HG03135 (cell line): Measurements from ENCODE around the gene SHISAL1.

Source experiments
- ATAC-seq: cut with Tn5 transposase; IDR thresholded peaks from one replicate; pipeline ENCODE4 v1.9.1; 2021; ENCODE audit warnings: mild to moderate bottlenecking, moderate library complexity; ENCODE audit not compliant: unreplicated experiment

Gene SHISAL1

DNA sequence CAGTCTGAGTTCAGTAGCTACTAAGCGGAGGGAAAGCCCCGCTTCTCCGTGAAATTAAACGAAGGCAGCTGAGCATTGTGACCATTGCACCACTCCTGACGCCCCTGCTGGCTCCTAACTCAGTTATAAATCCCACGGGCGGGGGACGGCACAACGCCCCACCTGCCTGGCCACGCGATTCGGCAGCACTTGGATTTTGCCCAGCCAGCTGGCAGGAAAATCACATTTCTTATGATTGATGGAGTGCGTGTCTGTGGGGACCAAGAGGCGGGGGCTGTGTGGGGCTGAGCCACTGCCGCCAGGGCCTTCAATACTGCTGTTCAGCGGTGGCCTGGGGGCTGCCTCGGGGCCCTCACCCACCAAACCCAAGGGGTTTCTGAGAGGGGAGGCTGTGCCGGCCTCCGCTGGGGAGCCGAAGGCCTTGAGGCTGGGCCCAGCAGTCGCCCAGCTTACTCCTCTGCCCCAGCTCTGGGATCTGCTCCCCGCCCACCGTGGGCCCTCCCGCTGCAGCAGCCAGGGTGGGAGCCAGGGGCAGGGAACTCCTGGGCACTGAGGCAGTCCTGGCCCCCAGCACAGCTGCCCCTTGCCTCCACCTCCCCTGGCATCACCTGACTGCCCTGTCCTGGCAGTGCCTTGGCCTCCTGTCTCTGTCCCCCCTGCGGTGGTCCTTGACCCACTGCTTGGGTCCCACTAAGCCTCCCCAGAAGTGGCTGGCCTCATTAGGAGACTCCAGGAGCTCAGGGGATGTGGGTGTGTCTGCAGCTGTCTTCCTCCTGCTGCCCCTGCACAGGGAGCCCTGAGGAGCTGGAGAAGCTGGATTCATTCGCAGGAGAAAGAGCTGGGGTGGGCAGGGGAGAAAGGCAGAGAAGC lies 30.7 kb downstream of the SHISAL1 start:
- ATAC-seq, result no peak

DNA sequence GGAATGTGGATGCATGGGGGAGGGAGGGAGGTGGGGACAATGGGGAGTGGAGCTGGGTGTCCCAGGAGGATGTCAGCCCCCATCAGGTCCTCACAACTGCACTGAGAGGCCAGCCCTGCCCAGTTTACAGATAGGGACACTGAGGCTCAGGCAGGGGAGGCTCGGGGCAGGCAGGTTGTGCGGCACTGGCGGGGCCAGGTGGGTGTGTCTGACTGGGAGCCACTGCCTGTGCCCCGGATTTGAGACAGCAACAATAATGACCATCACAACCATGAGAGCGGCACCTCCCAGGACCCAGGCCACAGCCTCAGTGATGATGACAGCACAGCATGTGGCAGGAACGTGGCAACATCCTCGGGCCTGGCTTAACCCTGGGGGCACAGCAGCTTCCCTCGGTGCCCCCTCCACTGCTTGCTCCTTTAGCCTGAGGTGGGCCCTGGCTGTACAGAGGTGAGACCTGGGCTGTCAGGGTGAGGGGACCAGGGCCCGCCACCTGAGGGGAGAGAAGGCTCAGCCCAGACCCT lies 32.0 kb downstream of the SHISAL1 start:
- no peak for ATAC-seq

DNA sequence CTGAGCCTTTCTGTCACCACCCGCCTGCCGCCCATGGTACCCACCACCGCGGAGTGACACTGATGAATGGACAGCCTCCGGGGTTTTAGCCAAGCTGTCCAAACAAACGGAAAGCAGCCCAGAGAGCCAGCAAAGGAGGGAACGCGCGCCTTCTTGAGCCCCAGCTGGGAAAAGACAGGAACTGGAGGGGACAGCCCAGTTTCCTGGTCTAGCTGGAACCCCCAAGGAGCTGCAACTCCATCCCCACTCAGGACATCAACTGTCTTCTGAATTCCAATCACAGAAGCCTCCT lies 33.7 kb downstream of the SHISAL1 start:
- ATAC-seq, result no peak

DNA sequence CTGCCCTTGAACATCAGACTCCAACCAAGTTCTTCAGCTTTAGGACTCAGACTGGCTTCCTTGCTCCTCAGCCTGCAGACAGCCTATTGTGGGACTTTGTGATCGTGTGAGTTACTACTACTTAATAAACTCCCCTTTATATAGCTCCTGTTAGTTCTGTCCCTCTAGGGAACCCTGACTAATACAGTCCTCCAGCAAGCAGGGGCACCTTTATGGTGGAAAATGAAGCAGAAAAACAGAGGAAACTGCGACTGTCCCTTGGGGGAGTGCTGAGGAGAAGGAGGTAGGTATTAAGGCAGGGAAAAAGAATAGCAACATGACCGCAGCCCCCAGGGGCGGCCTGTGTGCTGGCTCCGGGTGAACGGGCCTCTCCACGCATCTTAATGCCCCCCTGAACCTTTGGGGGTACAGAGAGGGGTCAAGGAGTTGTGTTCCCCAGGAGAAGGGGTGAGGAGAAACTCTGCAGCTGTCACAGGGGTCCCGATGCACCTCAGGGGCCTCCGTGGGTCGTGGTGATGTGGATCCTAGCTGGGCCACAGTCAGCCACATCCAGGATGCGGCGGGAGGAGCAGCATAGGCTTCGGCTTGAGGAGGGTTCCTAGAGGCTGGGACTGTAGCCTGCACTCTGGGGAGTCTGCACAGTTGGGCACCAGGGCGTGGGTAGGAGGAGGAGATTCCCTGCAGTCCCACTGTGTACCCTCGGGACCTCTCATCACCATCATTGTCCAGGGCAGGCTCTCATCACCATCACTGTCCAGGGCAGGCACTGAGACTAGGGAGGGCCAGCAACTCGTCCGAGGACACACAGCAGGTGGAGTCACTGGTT lies 34.3 kb downstream of the SHISAL1 start:
- ATAC-seq, result no peak

DNA sequence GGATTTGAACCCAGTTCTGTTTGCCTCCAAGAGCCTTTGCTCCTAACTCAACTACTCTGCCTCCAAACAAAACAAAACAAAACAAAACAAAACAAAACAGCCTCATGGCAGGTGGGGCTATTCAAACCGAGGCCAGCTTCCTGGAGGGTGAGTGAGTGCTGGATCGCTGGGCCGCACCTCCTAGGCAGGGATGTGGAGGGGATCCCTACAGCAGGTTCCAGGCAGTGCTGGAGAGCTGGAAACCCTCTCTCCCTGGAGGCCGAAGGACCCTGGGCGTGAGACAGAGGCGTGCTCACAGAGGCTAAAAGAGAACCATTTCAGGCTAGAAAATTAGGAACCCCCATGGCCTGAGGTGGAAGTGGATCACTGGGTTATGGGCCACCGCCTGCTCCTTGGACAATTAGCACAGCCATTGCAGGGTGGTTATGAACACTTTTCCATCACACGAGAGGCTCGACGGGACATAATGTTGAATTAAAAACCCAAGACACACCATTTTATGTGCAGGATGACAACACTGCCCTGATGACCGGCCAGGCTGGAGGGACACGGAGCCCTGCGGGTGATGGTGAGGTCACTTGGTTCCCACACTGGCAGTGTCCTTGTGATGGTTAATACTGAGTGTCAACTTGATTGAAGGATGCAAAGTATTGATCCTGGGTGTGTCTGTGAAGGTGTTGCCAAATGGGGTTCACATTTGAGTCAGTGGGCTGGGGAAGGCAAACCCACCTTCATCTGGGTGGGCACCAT lies 35.2 kb downstream of the SHISAL1 start:
- ATAC-seq, result no peak

DNA sequence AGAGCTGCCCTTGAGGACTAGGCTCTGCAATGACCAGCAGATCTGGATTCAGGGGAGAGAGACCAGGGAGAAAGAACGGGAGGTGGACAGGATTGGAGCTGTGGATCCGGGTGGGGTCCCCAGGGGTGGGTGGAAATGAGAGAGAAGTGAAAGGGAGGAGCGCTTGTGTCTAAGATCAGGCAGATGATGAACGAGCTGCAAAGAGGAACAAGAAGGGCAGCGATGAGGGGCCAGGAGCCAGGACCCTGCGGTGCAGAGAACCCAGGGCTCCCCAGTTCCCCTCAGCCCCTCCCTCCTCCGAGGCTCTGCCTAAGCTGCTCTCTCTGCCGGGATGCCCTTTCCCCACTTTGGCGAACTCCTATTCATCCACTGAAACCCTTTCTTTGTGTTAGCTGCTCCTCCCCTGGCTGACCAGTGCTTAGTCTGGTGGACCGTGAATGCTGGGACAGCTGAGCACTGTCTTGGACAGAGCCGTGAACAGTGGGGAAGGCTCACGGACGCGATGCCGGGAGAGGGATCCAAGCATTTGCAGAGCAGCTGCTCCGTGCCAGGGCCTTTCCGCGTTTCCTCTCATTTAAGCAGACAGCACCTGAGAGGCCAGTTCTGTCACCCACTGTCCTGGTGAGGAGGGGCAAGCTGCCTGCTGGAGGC lies 35.9 kb downstream of the SHISAL1 start:
- no peak for ATAC-seq

DNA sequence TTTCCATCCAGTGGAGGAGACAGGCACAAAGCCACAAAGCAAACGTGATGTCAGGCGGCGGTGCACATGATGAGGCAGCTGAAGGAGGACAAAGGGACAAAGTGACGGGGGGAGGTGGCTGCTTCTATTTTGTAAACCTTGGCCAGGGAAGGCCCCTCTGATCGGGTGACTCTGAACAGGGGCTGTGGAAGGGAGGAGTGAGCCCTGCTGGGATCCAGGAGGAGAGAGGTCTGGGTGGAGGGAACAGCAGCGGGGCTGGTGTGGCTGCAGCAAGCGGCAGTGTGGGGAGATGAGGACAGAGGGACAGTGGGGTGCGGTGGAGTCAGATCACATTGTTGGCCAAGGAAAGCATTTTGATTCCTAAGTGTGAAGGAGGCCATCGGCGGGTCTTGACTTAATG lies 36.7 kb downstream of the SHISAL1 start:
- no peak for ATAC-seq

DNA sequence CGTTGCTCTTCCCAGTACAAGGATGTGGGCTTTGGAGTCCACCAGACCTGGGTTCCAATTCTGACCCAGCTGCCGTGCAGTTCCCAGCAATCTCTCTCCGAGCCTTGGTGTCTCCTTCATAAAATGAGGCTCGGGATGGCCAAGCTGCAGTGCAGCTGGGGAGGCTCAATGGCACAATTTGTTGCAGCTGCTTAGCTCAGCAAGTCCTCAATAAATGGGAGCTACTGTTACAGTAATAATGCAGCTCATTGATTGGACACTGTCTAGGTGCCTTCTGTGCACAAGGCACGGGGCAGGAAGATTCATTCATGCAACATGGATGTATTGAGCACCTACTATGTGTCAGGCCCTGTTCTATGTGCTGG lies 37.1 kb downstream of the SHISAL1 start:
- ATAC-seq, result no peak

DNA sequence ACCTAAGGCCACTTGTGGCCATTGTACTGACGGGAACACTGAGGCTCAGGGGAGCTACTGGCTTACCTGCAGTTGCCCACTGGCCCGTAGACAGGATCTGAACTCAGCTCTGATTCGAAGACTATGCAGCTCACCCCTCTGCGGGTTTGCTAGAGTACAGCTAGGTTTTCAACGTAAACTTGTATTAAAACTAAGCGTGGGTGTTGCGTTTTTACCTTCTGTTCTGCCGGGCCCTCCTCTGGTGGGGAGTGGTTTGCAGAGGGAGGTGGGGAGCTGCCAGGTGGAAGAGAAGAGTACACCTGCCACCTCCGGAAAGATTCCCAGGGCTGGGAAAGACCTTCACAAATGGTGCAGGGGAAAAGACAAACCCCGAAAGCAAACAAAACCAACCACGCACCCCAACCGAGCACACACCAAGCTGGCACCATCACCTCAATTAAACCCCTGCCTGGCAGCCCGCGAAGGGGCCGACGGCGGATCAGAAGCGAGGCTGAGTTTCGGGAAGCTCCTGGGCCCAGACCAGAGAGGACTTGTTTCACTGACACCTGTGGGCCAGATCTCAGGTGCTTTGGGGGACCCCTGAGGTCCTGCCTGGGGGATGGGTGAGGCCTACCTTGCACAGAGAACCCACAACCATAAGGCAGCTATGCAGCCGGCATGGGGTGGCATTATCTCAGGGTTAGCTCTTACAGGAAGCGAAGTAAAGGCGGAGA lies 37.7 kb downstream of the SHISAL1 start:
- ATAC-seq, result no peak

DNA sequence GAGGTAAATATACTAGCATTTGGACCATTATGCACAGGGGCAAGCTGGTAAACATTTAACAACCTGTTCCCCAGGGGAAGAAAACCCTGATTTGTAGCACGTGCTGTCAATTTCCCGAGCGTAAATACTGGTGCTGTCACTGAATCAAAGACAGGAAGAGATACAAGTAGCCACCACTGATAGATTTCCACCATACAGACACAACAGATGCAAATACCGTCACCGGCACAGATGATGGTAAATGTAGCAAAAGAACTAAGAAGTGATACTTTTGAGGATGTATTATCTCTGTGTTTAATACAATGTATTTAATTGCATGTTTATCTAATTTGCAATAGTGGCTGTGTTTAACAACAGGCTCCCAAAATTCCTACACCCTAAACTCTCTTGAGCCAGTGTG lies 39.6 kb downstream of the SHISAL1 start:
- ATAC-seq, result no peak

DNA sequence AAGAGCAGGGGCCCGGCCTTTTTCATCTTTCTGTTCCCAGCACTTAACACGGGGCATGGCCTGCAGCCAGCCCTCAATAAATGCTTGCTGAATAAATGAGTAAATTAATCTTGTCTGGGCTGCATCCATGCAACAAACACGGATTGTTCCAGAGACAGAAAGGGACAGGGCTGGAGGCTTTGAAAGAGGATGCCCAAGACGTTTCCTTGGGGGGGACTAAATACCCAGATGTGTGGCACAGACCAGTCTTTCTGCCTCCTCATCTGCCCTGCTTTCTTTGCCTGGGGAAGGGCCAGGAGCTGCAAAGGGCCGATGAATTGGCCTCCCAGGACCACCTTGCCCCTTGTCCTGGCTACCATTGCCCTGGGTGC lies 40.4 kb downstream of the SHISAL1 start:
- ATAC-seq, result no peak

DNA sequence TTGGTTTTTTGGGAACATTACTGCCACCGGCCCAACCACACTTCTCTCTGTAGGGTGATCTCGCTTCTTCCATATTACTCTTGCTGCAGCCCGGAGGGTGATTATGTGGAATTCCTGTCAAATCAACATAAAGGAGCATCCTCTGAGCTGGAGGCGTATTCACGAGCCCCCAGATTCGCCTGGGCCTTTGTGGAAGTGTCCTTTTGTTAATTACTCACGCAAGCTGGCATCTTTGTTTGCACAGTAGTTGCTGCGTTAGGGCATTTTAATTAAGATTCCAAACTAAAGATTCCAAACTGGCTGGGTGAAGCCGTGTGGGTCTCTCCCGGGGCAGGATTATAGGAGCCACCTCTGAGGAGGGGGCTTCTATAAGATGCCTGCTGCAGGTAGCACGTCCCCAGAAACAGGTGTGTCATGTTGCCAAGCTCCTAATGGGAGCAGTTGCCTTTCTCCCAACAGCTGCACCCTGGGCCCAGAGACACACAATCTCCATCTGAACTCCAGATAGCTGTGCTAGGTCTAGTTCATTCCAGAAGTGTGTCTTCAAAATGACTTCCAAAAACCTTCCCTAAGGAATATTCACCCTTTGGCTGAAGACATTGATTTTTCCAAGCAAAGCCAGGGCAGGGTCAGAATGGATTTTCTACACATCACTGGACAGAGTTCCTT lies 40.9 kb downstream of the SHISAL1 start:
- ATAC-seq, result no peak

DNA sequence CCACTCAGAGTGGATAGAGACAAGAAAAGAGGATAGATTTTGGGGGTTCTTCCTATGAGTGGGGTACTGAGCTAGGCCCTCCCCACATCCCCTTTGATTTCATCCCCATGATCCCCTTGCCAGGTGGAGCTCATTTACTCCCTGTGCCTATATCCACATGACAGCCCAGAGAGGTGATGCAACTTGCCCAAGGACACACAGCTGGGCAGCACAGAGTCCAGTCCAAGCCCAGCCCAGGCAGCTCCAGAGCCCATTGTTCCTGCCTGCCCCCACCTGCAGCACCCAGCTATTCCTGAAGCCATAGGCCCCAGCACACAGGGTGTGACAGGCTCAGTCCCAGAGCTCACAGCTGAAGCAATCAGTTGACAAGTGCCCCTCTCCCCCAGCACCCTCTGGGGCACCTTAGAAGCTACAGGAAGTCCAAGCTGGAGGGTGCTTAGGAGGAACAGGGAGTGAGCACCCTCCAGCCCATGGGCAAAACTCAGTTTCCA lies 41.7 kb downstream of the SHISAL1 start:
- no peak for ATAC-seq

DNA sequence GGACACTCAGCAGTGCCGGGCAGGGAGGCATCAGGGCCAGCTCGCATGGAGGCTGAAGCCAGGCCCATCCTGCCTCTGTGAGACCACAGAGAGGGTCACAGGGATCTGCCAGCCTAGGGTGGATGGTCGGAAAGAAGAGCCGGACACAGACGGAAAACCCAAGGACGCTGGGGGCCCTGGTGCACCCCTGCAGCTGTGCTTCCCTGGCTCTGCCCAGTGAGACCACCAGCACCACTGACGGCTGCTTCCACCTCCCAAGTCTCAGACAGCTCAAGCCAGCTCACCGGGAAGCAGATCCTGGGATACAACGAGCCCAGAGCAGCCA lies 42.2 kb downstream of the SHISAL1 start:
- no peak for ATAC-seq

DNA sequence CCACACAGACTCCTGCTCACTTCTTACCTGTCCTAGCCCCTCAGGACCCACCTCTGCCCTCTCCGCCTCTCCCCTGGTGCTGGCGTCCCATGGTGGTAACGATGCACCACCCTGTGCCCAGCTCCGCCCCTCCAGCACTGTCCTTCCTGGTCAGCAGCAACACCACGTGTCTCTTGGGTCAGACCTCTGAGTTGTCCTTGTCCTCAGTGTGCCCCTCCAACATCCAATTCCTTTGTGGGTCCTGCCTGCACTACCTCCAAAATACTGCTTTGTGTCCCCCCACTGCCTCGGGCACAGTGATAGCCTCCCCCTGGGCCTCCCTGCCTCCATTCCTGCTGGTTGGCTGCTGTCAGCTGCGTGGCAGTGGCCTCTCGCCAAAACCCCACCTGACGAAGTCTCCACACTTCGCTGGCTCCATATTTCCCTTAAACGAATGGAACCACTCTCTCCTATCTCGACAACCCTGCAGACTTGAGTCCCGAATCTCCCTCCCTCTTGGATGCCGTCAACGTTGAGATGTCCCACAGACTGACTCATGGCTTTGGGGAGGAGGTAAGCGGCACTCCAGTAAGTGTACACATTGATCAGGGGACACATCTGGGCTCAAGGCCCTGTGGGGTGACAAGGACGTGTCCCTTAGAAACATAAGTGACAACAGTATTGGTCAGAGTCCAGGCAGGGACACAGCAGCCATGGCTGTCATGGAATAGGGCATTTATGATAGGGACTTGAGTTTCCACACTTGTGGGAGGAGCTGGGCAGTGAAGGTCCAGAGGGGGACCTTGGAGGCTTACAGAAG lies 42.8 kb downstream of the SHISAL1 start:
- no peak for ATAC-seq

DNA sequence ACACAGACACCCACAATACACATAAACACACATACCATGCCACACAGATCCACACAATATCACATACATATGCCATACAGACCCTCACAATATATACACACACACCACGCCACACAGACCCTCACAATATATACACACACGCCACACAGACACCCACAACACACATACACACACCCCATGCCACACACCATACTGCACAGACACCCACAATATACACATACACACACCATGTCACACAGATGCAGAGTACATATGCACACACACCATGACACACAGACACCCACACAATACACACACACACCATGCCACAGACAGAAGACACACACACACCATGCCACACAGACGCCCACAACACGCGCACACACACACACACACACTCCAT lies 43.6 kb downstream of the SHISAL1 start:
- no peak for ATAC-seq

DNA sequence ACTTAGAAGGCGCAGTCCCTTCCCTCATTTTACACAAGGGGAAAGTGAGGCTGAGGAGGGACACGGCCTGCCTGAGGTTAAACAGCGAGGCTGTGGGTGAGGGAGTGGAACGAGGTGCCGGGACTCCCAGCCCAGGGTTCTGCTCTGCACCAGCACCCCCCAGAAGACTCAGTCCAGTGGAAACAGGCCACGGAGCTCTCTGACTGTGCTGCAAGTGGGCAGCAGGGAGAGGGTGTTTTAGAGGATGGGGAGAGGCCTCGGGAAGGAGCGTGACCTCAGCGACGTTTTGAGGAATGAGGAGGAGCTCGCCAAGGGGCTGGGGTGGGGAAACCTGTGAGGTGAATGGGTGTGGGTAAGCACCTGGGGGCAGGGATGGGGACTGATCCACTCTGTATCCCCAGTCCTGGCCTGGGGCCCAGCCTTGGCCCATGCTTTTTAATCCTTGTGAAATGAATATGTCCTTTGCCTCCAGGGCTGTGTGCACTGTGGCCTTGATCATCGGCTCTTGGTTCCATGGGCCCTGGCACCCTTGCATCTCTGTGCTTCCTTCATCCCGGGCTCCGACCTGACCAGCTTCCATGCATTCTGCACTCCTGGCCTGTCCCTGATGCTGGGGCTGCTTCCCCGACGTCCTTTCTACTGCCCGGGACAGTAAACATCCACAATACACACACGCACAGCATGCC lies 44.2 kb downstream of the SHISAL1 start:
- ATAC-seq, result no peak

DNA sequence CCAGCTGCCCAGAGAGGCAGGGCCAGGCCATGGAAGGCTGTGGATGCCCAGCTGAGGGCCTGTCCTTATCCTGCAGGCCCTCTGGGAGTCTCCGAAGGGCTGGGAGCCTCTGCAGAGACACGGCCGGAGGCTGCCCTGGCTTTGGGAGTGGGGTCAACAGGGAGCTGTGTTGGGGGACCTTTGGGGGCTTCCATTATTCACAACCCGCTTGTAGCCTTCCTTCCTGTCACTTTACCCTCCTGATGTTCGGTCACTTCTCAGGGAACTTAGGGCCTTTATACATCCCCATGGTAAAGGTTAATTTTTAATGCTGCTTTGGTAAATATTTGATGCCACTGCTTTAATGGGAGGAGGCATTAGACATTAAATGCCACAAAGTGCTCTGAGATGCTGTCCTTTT lies 44.9 kb downstream of the SHISAL1 start:
- ATAC-seq, result no peak
